PC-3 (cell line): ENCODE data around the gene ZBTB46. TPM values are rescaled to one million over a fixed set of nuclear protein-coding genes. Genes with fewer than 3 reads are reported as not detected.

Experiments used
- ATAC-seq: fragments of 200-7000 bp; cut with Tn5 transposase; 2 replicates; pipeline ENCODE4 v1.9.1; 2020; ENCODE audit warnings: mild to moderate bottlenecking, moderate library complexity
- BruUV-seq: library from RNA; stranded (reverse); fragments of 400-500 nt; replicated peaks from 2 replicates; lab custom pipeline; 2021; lab: Mats Ljungman, UMichigan
- CTCF ChIA-PET: fragments of 300-600 bp; sonication (Branson Sonifier 250); formaldehyde crosslinking; loops from one replicate; lab custom pipeline; 2022; ENCODE audit warnings: antibody characterized with exemption; lab: Charles Lee
- POLR2A ChIA-PET: fragments of 300-600 bp; sonication (Branson Sonifier 250); formaldehyde crosslinking; loops from one replicate; lab custom pipeline; 2022; ENCODE audit warnings: antibody characterized with exemption; ENCODE audit not compliant: unreplicated experiment; lab: Charles Lee
- DNase-seq: peaks from one replicate; pipeline ENCODE4 v3.0.0-alpha.2; 2015
- H2AFZ ChIP-seq: fragments of 300-600 bp; sonication (generic); 2 replicates; pipeline ENCODE4 v1.6.0; 2016; ENCODE audit warnings: antibody characterized with exemption, low read length
- H3F3A ChIP-seq: fragments of 300-600 bp; sonication (generic); one replicate; pipeline ENCODE4 v1.6.0; 2017; ENCODE audit warnings: antibody characterized with exemption, low read length, control low read depth, mild to moderate bottlenecking; ENCODE audit not compliant: unreplicated experiment
- H3K27ac ChIP-seq: fragments of 300-600 bp; sonication (generic); 2 replicates; pipeline ENCODE4 v1.5.1; 2016; ENCODE audit warnings: mild to moderate bottlenecking, low read length
- H3K27me3 ChIP-seq: fragments of 300-600 bp; sonication (generic); 2 replicates; pipeline ENCODE4 v1.6.1; 2016; ENCODE audit warnings: low read length, mixed read lengths
- H3K36me3 ChIP-seq: fragments of 300-600 bp; sonication (generic); 2 replicates; pipeline ENCODE4 v1.6.1; 2016; ENCODE audit warnings: low read depth, mixed run types, low read length, mixed read lengths
- H3K4me1 ChIP-seq: fragments of 300-600 bp; sonication (generic); 2 replicates; pipeline ENCODE4 v1.5.1; 2016; ENCODE audit warnings: low read length; ENCODE audit not compliant: insufficient read depth
- H3K4me2 ChIP-seq: fragments of 300-600 bp; sonication (generic); 2 replicates; pipeline ENCODE4 v1.6.0; 2016; ENCODE audit warnings: low read length
- H3K4me3 ChIP-seq: fragments of 300-600 bp; sonication (generic); 2 replicates; pipeline ENCODE4 v1.5.1; 2016; ENCODE audit warnings: mild to moderate bottlenecking, low read length, mixed read lengths
- H3K79me2 ChIP-seq: fragments of 300-600 bp; sonication (generic); 2 replicates; pipeline ENCODE4 v1.6.1; 2017; ENCODE audit warnings: low read length, mixed read lengths
- H3K9ac ChIP-seq: fragments of 300-600 bp; sonication (generic); 2 replicates; pipeline ENCODE4 v1.6.0; 2016; ENCODE audit warnings: mild to moderate bottlenecking, low read length
- H3K9me2 ChIP-seq: fragments of 300-600 bp; sonication (generic); replicated peaks from 2 replicates; pipeline ENCODE4 v1.6.1; 2016; ENCODE audit warnings: mixed run types, low read length, mixed read lengths
- H3K9me3 ChIP-seq: fragments of 300-600 bp; sonication (generic); 2 replicates; pipeline ENCODE4 v1.6.1; 2016; ENCODE audit warnings: low read length, mixed read lengths
- H4K20me1 ChIP-seq: fragments of 300-600 bp; sonication (generic); 2 replicates; pipeline ENCODE4 v1.6.1; 2016; ENCODE audit warnings: low read length, mixed read lengths
- CTCF ChIP-seq: fragments of 300-600 bp; sonication (generic); conservative IDR thresholded peaks from 2 replicates; pipeline ENCODE4 v1.5.1; 2017; ENCODE audit warnings: antibody characterized with exemption, low read depth, mild to moderate bottlenecking, low read length
- EZH2 ChIP-seq: fragments of 300-600 bp; sonication (generic); IDR thresholded peaks from one replicate; pipeline ENCODE4 v1.6.1; 2017; ENCODE audit warnings: antibody characterized with exemption, mild to moderate bottlenecking, low read length; ENCODE audit not compliant: unreplicated experiment
- EZH2phosphoT487 ChIP-seq: fragments of 300-600 bp; sonication (generic); IDR thresholded peaks from 2 replicates; pipeline ENCODE4 v1.6.1; 2018; ENCODE audit warnings: mild to moderate bottlenecking, antibody characterized with exemption, low read length, borderline replicate concordance
- intact Hi-C: fragments of 100-400 bp; cut with micrococcal nuclease; formaldehyde crosslinking; loops from 2 replicates; pipeline ENCODE4 v1.9.0; 2023
- total RNA-seq: library from RNA; depleted of rRNA; stranded (reverse); fragments of >200 nt; gene quantifications from 2 replicates; pipeline ENCODE4 v1.2.3, GENCODE V29; 2014

The ZBTB46 gene
- total RNA-seq, 1 experiment from 2014 or later: 7.3 TPM

DNA sequence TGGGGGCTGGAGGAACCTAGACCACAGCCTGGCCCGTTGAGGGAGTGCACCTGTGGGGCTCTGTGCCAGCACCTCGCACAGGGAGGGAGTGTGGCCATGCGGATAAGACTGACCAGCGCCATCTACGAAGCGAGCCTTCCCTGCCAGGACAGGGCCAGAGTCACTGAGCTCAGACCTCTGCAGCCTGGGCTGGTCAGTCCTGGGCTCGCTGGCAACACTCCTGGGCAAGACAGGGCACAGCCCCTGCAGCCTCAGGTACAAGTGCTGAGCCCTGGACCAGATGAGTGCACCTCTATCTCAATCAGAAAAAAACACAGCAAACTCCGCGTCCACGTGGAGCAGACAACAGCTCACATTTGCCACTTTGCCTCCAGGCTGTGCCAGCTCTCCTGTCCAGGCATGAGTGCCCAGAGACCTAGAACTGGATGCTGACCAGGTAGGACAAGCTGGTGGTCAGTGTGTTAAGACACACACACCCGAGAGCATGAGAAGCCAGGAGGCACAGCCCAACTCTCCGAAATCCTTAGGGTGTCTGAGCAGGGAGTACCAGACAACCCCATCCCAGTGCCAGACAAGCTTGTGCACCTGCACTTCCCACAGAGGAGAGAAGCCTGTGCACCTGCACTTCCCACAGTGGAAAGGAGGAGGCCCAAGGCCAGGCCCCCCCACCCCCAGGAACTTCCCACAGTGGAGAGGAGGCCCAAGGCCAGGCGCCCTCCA lies 128.2 kb downstream of the ZBTB46 start:
- Histone ChIP-seq H3F3A (no peaks in the 10 kb centered on the region), H3K9me2 (no peaks in the 10 kb centered on the region), H3K4me3 (no peak overlapping the region), H2AFZ (no peak overlapping the region), H3K36me3 (peaks cover 28% of the 10 kb centered on the region), H3K27ac (no peak overlapping the region), H3K9me3 (no peaks in the 10 kb centered on the region), H3K4me2 (no peak overlapping the region), H3K4me1 (peaks cover 30% of the 10 kb centered on the region), H4K20me1 (no peaks in the 10 kb centered on the region), H3K27me3 (no peaks in the 10 kb centered on the region), H3K79me2 (peaks cover 36% of the 10 kb centered on the region), H3K9ac (no peak overlapping the region)
- intact Hi-C loops: no loop called here
- ATAC-seq (no peak), DNase-seq (no peak)
- ChIA-PET POLR2A (no interaction called here), CTCF (interaction anchor here (0.5 kb wide), 1 partner anchor 88 kb away, joined by 5 read pairs; no protein-coding TSS in a partner anchor)
- no peak for TF ChIP-seq CTCF
- no peak for TF ChIP-seq EZH2
- TF ChIP-seq EZH2phosphoT487: no peak
- no TSS peak for BruUV-seq

DNA sequence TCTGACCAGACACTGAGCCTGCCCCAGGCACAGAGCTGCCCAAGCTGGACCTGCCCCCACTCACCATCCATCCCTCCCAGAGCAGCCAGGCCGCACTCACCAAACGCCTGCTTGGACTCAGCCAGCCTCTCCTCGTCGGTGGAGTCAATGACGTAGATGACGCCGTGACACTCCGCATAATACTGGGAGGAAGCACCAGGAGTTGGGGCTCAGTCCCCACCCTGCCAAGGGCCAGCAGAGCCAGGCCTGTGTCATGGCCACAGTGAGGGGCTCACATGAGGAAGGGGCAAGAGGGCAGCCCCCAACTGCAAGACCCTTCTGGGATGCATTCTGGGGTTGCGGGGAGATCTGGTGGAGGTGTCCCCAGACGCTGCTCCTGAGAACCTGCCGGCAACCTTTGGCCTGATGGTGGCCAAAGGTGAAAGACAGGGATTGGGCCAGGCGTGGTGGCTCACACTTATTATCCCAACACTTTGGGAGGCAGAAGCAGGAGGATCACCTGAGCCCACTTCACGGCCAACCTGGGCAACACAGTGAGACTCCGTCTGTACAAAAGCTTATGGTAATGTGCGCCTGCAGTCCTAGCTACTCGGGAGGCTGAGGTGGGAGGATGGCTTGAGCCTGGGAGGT lies 128.9 kb downstream of the ZBTB46 start:
- no peaks in the 10 kb centered on the region for H4K20me1 ChIP-seq
- no peak overlapping the region for H3K4me3 ChIP-seq
- ATAC-seq (no peak), DNase-seq (no peak)
- peaks cover 38% of the 10 kb centered on the region for H3K4me1 ChIP-seq
- no peak overlapping the region for H3K27ac ChIP-seq
- ChIA-PET POLR2A (interaction anchor here (0.6 kb wide), 1 partner anchor 163 kb away, joined by 9 read pairs; the partner anchor contains the start of gene TPD52L2), CTCF (no interaction called here)
- peaks cover 33% of the 10 kb centered on the region for H3K79me2 ChIP-seq
- H3K36me3 ChIP-seq: peaks cover 28% of the 10 kb centered on the region
- no peak overlapping the region for H3K9ac ChIP-seq
- H2AFZ ChIP-seq: no peak overlapping the region
- no peak overlapping the region for H3K4me2 ChIP-seq
- TF ChIP-seq EZH2 (no peak), EZH2phosphoT487 (no peak), CTCF (no peak)
- H3K27me3 ChIP-seq: no peaks in the 10 kb centered on the region
- intact Hi-C loops: no loop called here
- H3K9me3 ChIP-seq: no peaks in the 10 kb centered on the region
- no TSS peak for BruUV-seq
- no peaks in the 10 kb centered on the region for H3K9me2 ChIP-seq
- no peaks in the 10 kb centered on the region for H3F3A ChIP-seq
